Thymus (tissue), 11 donors: ENCODE measurements around the gene CD59. TPM values are rescaled to one million over a fixed set of nuclear protein-coding genes. Genes with fewer than 3 reads are reported as not detected.
"Not testable (repeated sequence)": the region's sequence is repeated elsewhere in the genome, so short reads cannot be mapped to it uniquely, and the experiment has no call there.

Experiments used
- DNase-seq, 9 donors: peaks; one replicate each; pipeline ENCODE4 v3.0.0-alpha.2; 2013; ENCODE audit warnings: low spot score in 9 of 9, low read depth in 6 of 9, missing footprints in 1 of 9
- H3K27ac ChIP-seq, 2 donors: one replicate each; pipeline ENCODE4 v1.5.1; 2013; ENCODE audit warnings: control low read depth in 1 of 2, low read depth in 1 of 2, low read length in 1 of 2, mild to moderate bottlenecking in 1 of 2, moderate library complexity in 1 of 2
- H3K27me3 ChIP-seq, 2 donors: one replicate each; pipeline ENCODE4 v1.5.1; 2013; ENCODE audit warnings: low read length in 1 of 2; ENCODE audit not compliant: control insufficient read depth in 2 of 2, insufficient read depth in 1 of 2
- H3K36me3 ChIP-seq, 2 donors: one replicate each; pipeline ENCODE4 v1.5.1; 2013; ENCODE audit warnings: low read length in 1 of 2, mild to moderate bottlenecking in 1 of 2, moderate library complexity in 1 of 2; ENCODE audit not compliant: control insufficient read depth in 2 of 2, insufficient read depth in 2 of 2
- H3K4me1 ChIP-seq, 2 donors: one replicate each; pipeline ENCODE4 v1.5.1; 2013; ENCODE audit warnings: low read length in 2 of 2; ENCODE audit not compliant: control insufficient read depth in 2 of 2, insufficient read depth in 2 of 2
- H3K4me3 ChIP-seq, 2 donors: one replicate each; pipeline ENCODE4 v1.5.1; 2013; ENCODE audit warnings: low read length in 2 of 2, control low read depth in 1 of 2, mild to moderate bottlenecking in 1 of 2
- H3K9me3 ChIP-seq, 2 donors: one replicate each; pipeline ENCODE4 v1.5.1; 2013; ENCODE audit warnings: low read length in 1 of 2, mild to moderate bottlenecking in 1 of 2; ENCODE audit not compliant: control insufficient read depth in 2 of 2, insufficient read depth in 1 of 2
- WGBS: extraction: QIAGEN DNeasy Blood & Tissue Kit; methylation state at CpG from one replicate; pipeline ENCODE4 v1.1.7; 2013; 5-methylcytosine and 5-hydroxymethylcytosine counted together
- polyA plus RNA-seq: library from polyadenylated mRNA; stranded (reverse); fragments of 200-250 nt; gene quantifications from one replicate; pipeline ENCODE4 v1.2.3, GENCODE V29; 2013
- total RNA-seq: library from RNA; stranded (reverse); fragments of 120-200 nt; gene quantifications from one replicate; pipeline ENCODE4 v1.2.4, GENCODE V29; 2013
- donor health status: healthy.

CD59 gene
- total and polyA plus RNA-seq, 2 donors = 115 to 156 TPM

DNA sequence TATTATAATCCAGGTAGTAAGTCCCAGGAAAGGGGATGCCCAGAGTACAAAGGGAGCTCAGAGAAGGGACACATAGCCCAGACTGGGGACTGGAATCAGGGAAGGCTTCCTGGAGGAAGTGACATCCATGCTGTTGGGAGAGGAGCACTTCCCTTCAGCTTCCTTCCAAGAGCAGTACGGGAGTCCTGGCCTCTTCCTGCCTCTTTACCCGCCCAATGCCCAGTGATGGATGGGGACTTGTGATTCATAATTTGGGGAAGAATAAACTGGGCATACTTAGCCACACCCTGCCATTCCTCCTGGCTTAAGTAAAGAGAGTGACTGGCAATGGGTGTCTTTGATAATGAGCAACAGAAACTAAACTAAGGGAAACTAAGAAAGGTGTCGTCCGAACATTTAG lies 47.1 kb downstream of the CD59 start:
- peaks cover 0 to 2% of the 10 kb centered on the region in 2 donors for H3K27me3 ChIP-seq
- WGBS = 95% methylated on average over 4 of the region's 4 CpGs
- H3K27ac ChIP-seq = no peak overlapping the region
- H3K9me3 ChIP-seq = no peaks in the 10 kb centered on the region
- H3K4me1 ChIP-seq = no peaks in the 10 kb centered on the region
- no peak for DNase-seq
- no peaks in the 10 kb centered on the region for H3K36me3 ChIP-seq
- no peak overlapping the region for H3K4me3 ChIP-seq

GRCh38 chr11:33687733-33688479 lies 48.3 kb downstream of the CD59 start:
- Histone ChIP-seq H3K36me3 (no peaks in the 10 kb centered on the region), H3K27me3 (peaks cover 0 to 2% of the 10 kb centered on the region in 2 donors), H3K4me3 (no peak overlapping the region), H3K9me3 (no peaks in the 10 kb centered on the region), H3K27ac (no peak overlapping the region), H3K4me1 (no peaks in the 10 kb centered on the region)
- 82% methylated on average over 2 of the region's 2 CpGs for whole genome bisulfite sequencing
- DNase-seq = peak in 1 of 9 donors; percentile 29

- DNase-seq = no peak
- Histone ChIP-seq H3K9me3 (no peaks in the 10 kb centered on the region), H3K4me1 (no peaks in the 10 kb centered on the region), H3K4me3 (no peak overlapping the region), H3K27ac (no peak overlapping the region), H3K36me3 (no peaks in the 10 kb centered on the region), H3K27me3 (peaks cover 0 to 2% of the 10 kb centered on the region in 2 donors)
- 79% methylated on average over 3 of the region's 3 CpGs for WGBS
Measured at GRCh38 chr11:33685082-33685481, 51.1 kb downstream of the CD59 start.

DNA sequence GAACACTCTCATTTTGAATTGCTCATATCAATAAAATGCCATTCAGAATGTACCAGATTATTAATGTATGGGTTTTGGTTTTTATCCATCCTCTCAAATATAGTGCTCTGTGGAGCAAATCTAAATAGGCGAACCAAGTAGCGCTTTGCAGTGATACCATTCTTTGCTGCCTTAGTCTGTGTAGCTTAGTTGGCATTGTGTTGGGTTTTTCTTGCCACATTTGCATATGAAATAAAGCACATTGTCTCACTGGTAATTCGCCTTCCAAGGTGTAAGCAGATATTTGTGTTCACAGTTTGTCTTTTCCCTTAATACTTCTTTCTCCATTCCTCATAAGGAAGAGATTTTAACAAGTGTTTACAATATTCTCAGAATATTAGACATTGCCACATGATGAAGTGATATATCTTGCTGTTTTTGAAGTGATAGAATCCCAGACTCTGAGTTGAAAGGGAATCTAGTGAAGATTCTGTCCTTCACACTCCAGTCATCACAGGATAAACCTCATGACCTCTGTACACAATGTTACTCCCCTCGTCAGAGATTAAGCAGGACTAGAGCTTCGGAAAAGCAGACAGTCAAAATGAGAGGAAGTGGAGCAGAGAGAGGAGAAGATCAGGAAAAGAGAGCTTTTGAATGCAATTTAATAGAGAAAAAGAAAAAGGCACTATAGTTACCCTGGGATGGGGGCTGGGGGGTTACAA lies 52.1 kb downstream of the CD59 start:
- H3K27ac ChIP-seq = no peak overlapping the region
- no peaks in the 10 kb centered on the region for H3K36me3 ChIP-seq
- no peak for DNase-seq
- peaks cover 0 to 2% of the 10 kb centered on the region in 2 donors for H3K27me3 ChIP-seq
- no peaks in the 10 kb centered on the region for H3K9me3 ChIP-seq
- WGBS = 95% methylated on average over 5 of the region's 5 CpGs
- no peak overlapping the region for H3K4me3 ChIP-seq
- no peaks in the 10 kb centered on the region for H3K4me1 ChIP-seq

GRCh38 chr11:33682446-33682845 lies 53.8 kb downstream of the CD59 start:
- no peak for DNase-seq
- WGBS = 93% methylated on average over 4 of the region's 4 CpGs
- no peaks in the 10 kb centered on the region for H3K9me3 ChIP-seq
- no peak overlapping the region for H3K27ac ChIP-seq
- no peak overlapping the region for H3K4me3 ChIP-seq
- H3K36me3 ChIP-seq = no peaks in the 10 kb centered on the region
- peaks cover 0 to 2% of the 10 kb centered on the region in 2 donors for H3K27me3 ChIP-seq
- H3K4me1 ChIP-seq = no peaks in the 10 kb centered on the region

GRCh38 chr11:33682019-33682418 lies 54.2 kb downstream of the CD59 start:
- Histone ChIP-seq H3K27me3 (peaks cover 0 to 2% of the 10 kb centered on the region in 2 donors), H3K4me1 (no peaks in the 10 kb centered on the region), H3K4me3 (no peak overlapping the region), H3K36me3 (no peaks in the 10 kb centered on the region), H3K27ac (no peak overlapping the region), H3K9me3 (no peaks in the 10 kb centered on the region)
- 88% methylated on average over 3 of the region's 3 CpGs for WGBS
- DNase-seq = no peak

DNA sequence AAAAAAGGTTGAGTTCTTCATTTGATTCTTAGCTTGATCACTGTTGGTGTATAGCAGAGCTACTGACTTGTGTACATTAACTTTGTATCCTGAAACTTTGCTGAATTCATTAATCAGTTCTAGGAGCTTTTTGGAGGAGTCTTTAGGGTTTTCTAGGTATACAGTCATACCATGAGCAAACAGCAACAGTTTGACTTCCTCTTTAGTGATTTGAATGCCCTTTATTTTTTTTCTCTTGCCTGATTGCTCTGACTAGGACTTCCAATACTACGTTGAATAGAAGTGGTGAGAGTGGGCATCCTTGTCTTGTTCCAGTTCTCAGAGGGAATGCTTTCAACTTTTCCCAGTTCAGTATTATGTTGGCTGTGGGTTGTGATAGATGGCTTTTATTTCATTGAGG lies 57.6 kb downstream of the CD59 start:
- 79% methylated on average over 1 of the region's 1 CpG for WGBS
- DNase-seq = not testable (repeated sequence)

DNA sequence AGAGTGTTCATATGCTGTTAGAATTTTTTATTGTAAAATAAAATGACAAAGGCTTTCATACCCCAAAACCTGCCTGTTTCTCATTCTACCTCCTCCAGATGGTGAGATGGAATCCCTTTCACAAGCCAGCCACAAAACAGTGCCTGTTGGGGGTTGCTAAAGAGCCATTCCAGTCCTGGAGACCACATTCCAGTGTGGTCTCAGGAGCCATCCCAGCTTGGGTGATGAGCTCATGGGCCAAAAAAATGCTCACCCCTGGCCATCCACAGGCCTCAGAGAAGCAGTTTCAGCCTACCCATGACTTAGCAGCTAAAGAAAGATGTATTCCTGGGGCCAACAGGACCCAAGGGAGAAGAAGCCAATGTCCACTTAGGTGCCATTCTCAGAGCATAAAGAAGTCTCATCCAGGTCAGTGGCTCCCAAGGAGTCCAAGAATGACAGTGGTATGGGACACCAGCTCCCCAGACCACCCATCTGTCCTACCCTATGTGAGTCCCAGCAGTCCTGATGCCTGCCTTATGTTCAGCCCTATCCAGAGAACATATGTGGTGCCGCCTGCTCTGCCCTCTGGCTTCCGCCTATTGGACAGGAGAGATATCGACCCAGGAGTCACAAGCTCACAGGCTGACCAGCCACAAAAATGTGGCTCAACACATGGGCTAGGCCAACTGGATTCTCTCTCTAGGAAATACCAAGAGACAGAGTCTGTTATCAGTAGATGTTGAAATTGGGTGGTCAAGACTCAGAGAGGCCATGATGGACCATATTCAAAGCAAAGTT lies 62.0 kb downstream of the CD59 start:
- Histone ChIP-seq H3K27ac (no peak overlapping the region), H3K4me3 (no peak overlapping the region), H3K4me1 (no peaks in the 10 kb centered on the region), H3K36me3 (no peaks in the 10 kb centered on the region), H3K27me3 (peaks cover 0 to 5% of the 10 kb centered on the region in 2 donors), H3K9me3 (no peaks in the 10 kb centered on the region)
- WGBS = 97% methylated on average over 3 of the region's 3 CpGs
- DNase-seq = no peak

More for the DNA sequence above, 57.6 kb downstream of the CD59 start:
- not testable (repeated sequence) for H3K27ac ChIP-seq, H3K36me3 ChIP-seq, H3K9me3 ChIP-seq, H3K4me1 ChIP-seq, H3K27me3 ChIP-seq, H3K4me3 ChIP-seq

DNA sequence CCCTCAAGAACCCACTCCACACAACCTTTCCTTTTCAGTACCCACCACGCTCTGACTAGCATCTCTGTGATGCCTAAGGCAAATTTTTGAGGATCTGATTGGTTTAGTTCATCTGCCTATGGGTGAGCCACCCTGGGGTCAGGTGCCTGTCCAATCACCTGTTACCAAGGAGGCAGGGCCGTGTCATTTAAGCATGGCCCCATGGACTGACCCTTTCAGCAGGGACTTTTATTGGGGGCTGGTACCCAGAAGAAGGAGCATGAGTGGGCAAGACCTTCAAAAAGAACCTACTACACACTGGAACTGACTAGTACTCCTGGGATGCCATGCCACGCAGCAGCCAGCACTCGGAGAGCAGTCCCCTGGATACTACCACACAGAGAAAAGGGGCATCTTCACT lies 64.0 kb downstream of the CD59 start:
- Histone ChIP-seq H3K27me3 (peaks cover 0 to 8% of the 10 kb centered on the region in 2 donors), H3K4me3 (no peak overlapping the region), H3K36me3 (no peaks in the 10 kb centered on the region), H3K4me1 (no peaks in the 10 kb centered on the region), H3K9me3 (no peaks in the 10 kb centered on the region), H3K27ac (no peak overlapping the region)
- WGBS = 94% methylated on average over 4 of the region's 4 CpGs
- DNase-seq = no peak
